ENCODE results near the gene ICA1L.

DNA sequence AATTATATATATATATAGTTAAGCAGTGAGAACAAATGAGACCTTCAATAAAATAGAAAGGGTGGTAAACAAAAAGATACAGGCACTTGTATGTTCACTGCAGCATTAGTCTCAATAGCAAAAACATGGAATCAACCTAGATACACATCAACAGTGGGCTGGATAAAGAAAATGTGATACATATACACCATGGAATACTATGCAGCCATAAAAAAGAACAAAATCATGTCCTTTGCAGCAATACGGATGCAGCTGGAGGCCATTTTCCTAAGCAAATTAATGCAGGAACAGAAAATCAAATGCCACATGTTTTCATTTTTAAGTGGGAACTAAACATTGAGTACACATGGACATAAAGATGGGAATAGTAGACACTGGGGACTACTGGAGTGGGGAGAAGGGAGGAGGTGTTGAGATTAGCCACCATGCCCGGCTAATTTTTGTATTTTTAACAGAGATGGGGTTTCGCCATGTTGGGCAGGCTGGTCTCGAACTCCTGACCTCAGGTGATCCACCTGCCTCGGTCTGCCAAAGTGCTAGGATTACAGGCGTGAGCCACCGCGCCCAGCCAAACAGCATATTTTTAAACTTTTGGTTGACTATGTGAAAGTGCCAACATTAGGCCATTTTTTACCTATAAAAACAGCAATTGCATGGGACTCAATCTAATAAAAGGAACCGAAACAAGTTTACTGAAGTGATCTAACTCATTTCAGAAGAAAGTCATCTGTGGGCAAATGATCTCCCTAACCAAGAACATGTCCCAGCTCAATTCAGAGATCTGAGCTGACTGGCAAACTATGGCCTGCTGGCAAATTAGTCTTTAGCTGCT lies 23.7 kb downstream of the ICA1L start:
- TF ChIP-seq, protein P1, sequence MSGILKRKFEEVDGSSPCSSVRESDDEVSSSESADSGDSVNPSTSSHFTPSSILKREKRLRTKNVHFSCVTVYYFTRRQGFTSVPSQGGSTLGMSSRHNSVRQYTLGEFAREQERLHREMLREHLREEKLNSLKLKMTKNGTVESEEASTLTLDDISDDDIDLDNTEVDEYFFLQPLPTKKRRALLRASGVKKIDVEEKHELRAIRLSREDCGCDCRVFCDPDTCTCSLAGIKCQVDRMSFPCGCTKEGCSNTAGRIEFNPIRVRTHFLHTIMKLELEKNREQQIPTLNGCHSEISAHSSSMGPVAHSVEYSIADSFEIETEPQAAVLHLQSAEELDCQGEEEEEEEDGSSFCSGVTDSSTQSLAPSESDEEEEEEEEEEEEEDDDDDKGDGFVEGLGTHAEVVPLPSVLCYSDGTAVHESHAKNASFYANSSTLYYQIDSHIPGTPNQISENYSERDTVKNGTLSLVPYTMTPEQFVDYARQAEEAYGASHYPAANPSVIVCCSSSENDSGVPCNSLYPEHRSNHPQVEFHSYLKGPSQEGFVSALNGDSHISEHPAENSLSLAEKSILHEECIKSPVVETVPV (CRISPR knock-in tag; IDR thresholded peaks at IDR 0.05), result no peak
- TF ChIP-seq ARNTL (CRISPR knock-in tag; IDR thresholded peaks at IDR 0.05; ENCODE audit: borderline replicate concordance, low read depth), result no peak
- no peak for TF ChIP-seq TCF4 (CRISPR knock-in tag; IDR thresholded peaks at IDR 0.05; ENCODE audit: borderline replicate concordance)
- TF ChIP-seq CSDC2 (CRISPR knock-in tag; IDR thresholded peaks at IDR 0.05), result no peak
- TF ChIP-seq ZFP3 (CRISPR knock-in tag; IDR thresholded peaks at IDR 0.05), result no peak
- TF ChIP-seq ZC3H10 (CRISPR knock-in tag; IDR thresholded peaks at IDR 0.05), result no peak
- no peak for TF ChIP-seq PATZ1 (CRISPR knock-in tag; IDR thresholded peaks at IDR 0.05; ENCODE audit: borderline replicate concordance)
- TF ChIP-seq OSR1 (CRISPR knock-in tag; IDR thresholded peaks at IDR 0.05), result no peak
- TF ChIP-seq ZNF565 (CRISPR knock-in tag; conservative IDR thresholded peaks at IDR 0.05; ENCODE audit: low read depth), result no peak

Measured in SK-N-SH treated with all-trans-retinoic acid at 6 μM for 48 hours (cell line).